ENCODE data around the gene CEP170B.

GRCh38 chr14:104845033-104845666, 19.9 kb upstream of the CEP170B start:
- TF ChIP-seq CTCF (IDR thresholded peaks at IDR 0.05; ENCODE audit: low read depth, low read length, missing input control) (no peak), MAX (IDR thresholded peaks at IDR 0.05) (no peak), EGR1 (IDR thresholded peaks at IDR 0.05; ENCODE audit: low read depth in 2 of 2) (no peak), RAD21 (IDR thresholded peaks at IDR 0.05) (no peak)
